T47D (cell line): ENCODE measurements around the gene LHFPL6.
"Not testable (repeated sequence)": the region's sequence is repeated elsewhere in the genome, so short reads cannot be mapped to it uniquely, and the experiment has no call there.

Source experiments
- DNase-seq, 2 experiments: peaks; one replicate each; pipeline versions ENCODE4 v3.0.0 to v3.0.0-alpha.2; 2011 to 2012; ENCODE audit warnings: low read depth in 1 of 2, low spot score in 1 of 2
- JUND ChIP-seq: IDR thresholded peaks from 2 replicates; pipeline ENCODE4 v1.6.1; 2012; ENCODE audit warnings: low read depth
- in situ Hi-C: cut with HindIII; loops from 2 replicates; pipeline ENCODE4 v1.10.0; 2016; ENCODE audit warnings: low sequenced_read_pairs, low pct_unique_long_range_greater_than_20kb

Gene LHFPL6

DNA sequence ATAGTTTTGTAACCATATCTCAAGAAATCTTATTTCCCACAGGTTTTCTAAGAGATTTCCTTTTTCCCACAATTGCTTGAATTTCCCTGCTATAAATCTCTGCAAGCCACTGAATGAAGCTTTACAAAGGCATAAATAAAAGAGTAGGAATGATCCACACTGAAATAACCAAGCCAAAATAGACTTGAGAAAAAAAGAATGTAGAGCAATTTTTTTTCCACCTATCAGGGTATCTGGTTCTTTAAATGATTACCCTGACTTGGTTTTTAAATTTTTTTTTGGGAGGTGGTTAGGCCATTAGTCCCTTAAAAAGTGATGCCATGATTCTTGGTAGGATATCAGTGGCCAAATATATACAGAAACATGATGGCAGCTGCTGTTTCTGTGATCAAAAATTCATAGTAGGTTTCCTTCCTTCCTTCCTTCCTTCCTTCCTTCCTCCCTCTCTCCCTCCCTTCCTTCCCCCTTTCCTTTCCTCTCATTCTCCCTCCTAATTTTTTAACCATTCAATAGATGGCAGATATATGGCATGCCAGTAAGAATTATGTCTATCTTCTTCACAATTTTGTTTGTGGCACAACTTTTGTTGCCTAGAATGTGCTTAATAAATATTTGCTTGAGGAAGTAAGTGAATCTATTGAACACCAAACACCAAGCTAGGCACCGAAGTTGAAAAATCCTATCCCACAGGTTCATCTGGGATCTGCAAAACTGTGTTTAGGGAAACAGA lies 233.7 kb downstream of the LHFPL6 start:
- in situ Hi-C loops = no loop called here
- TF ChIP-seq JUND = no peak
- no peak for DNase-seq

- in situ Hi-C loops = no loop called here
- no peak for TF ChIP-seq JUND
Observed at GRCh38 chr13:39365879-39366278, 237.1 kb downstream of the LHFPL6 start.

GRCh38 chr13:39364947-39365468 lies 238.0 kb downstream of the LHFPL6 start:
- in situ Hi-C loops = no loop called here
- peak; percentile 15 to 56 for DNase-seq
- TF ChIP-seq JUND = no peak

More at GRCh38 chr13:39365879-39366278, 237.1 kb downstream of the LHFPL6 start:
- no peak for DNase-seq

- in situ Hi-C loops = no loop called here
- TF ChIP-seq JUND = no peak
- DNase-seq = no peak
Observed at GRCh38 chr13:39363382-39363772, 239.6 kb downstream of the LHFPL6 start.

DNA sequence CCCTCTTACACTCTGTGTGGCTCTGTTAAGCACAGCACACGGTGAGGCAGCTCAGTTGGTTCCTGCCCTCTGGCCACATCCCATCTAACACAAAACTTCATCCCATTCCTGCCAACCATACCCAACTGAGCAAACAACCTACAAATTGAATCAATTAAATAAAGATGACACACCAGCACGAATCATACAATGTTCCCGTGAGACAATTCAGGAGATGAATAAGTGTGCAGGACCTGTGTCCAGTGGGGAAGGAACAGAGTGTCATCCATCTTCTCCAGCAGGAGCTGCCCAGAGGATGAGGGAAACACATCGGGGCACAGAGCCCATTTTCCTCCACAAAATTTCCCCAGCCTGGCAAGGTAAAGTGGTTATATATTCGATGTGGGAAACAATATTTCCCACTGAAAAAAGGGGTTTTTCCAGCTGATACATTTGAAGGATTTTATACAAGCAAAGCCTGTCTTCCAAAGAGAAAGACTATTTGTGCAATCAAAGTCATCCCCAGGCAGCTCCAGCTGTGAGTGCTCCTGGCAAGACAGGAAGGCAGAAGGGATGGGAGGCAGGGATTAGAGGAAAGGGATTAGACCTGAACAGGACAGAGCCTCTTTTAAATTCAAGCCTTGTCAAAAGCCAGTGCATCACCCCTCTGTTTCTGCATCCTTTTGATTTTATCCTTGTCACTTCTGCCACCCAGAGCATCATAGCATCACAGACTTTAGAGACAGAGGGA lies 240.2 kb downstream of the LHFPL6 start:
- TF ChIP-seq JUND = no peak
- DNase-seq = no peak
- in situ Hi-C loops = no loop called here

DNA sequence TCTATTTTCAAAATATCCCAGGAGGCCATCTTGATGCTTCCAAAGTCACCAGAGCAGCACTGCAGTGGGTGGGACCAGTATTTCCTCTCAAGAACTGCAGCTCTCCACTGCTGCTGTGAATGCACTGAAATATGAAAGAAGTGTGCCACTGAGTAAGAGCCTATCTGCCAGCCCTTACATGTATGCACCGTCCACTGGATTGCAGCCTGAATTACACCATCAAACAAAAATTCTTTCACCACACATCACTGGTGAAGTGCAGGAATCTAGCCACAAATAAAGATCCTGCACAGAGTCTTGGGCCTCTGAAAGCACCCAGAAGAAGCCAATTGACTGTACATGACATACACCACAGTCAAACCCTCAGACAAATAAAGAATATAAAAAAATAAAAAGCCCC lies 249.0 kb downstream of the LHFPL6 start:
- in situ Hi-C loops = no loop called here
- no peak for TF ChIP-seq JUND
- DNase-seq = no peak

- in situ Hi-C loops = no loop called here
- DNase-seq = no peak
- TF ChIP-seq JUND = no peak
Observed at GRCh38 chr13:39350461-39350881, 252.5 kb downstream of the LHFPL6 start.

GRCh38 chr13:39349391-39349960 lies 253.5 kb downstream of the LHFPL6 start:
- no peak for TF ChIP-seq JUND
- no peak for DNase-seq
- in situ Hi-C loops = no loop called here

DNA sequence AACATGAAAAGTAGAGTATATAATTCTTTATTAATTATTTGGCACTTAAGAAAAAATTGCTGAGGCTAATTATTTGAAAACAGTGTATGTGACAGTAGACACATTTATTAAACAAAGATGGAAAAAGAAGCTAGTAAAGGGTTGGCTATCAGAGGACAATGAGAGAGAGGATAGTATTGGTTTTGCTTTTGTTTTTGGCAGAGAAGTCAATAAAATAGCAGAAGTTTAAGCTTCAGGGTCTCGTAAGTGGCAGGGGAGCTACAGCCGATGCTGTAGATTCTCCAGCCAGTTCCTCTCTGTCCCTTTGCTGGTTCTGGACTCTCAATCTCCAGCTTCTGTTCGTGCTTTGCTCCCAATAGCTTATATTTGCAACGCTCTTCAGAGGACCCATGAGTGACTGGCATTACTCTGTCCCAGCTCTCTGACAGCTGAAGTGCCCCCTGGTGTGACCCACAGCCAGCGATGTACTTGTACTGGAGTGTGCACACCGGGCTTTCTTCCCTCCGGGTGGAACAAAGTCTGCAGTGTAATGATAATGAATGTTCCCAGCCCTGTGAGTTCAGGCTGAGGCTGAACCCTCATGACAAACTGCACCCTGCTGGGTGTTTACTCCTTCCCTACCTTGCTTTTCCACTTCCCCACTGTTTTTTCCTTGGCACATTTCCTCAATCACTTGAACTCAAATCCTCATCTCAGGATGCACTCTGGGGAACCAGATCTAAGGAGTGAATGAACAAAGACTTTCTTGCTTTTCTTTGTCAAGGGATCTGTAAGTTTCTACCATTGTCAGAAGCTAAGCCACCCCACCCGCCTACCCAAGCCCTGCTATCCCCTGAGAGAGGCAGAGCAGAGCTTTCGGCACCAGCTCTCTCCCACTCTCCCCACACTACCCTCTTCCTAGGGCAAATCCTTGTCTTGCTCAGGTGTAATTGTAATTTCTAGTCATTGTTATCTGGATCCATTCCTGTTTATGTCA lies 254.8 kb downstream of the LHFPL6 start:
- DNase-seq = no peak
- in situ Hi-C loops = no loop called here
- TF ChIP-seq JUND = no peak

DNA sequence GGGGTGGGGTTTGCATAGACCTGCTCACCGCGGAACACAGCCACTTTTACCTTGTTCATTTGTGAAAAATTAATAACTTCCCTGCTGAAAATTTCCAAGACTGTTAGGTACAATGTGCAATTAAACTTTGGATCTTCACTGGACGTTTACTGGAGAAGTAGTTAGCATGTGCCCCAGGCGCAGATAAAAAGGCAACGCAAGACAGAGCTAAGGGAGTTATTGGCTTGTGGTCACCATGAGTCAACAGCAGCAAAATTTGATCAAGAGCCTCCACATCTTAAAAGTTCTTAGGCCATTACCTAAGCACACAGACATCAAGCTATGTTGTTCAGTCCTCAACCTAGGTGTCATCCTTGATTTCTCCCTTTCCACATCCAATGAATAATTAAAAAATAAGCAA lies 257.0 kb downstream of the LHFPL6 start:
- no peak for TF ChIP-seq JUND
- in situ Hi-C loops = no loop called here
- no peak for DNase-seq

GRCh38 chr13:39341251-39341650 lies 261.7 kb downstream of the LHFPL6 start:
- no peak for DNase-seq
- in situ Hi-C loops = no loop called here
- no peak for TF ChIP-seq JUND

DNA sequence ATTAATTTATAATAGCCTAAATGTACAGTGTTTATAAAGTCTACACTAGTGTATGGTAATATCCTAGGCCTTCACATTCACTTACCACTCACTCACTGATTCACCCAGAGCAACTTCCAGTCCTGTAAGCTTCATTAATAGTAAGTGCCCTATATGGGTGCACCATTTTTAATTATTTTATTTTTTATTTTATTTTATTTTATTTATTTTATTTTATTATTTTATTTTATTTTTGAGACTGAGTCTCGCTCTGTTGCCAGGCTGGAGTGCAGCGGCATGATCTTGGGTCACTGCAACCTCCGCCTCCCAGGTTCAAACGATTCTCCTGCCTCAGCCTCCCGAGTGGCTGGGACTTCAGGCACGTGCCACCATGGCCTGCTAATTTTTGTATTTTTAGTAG lies 264.9 kb downstream of the LHFPL6 start:
- in situ Hi-C loops, DNase-seq: not testable (repeated sequence)

GRCh38 chr13:39336937-39337336 lies 266.1 kb downstream of the LHFPL6 start:
- in situ Hi-C loops = no loop called here
- TF ChIP-seq JUND = no peak
- DNase-seq = no peak
